ENCODE results near the gene UROS. TPM values are rescaled to one million over a fixed set of nuclear protein-coding genes. Genes with fewer than 3 reads are reported as not detected.

The UROS gene
- total RNA-seq, 1 donor = 93.7 TPM

DNA sequence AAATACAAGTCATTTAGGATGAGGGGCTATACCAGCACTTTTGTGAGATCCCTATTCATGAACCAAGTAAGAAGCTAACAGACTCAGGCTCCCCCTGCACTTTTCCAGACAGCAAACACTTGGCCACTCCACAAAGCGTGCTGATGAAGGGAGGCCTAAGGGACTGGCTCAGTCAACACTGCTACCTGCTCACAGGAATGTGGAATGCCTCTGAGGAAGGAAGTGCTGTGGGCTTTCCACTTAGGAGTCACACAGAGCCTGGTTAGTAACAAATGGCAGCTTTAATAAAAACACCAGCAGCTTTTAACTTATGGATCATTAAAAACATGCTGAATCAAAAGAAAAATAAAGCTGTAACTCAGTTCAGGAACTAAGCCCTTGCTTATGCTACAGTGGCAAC lies 15.0 kb downstream of the UROS start:
- no peak overlapping the region for H3K4me3 ChIP-seq (ENCODE audit: low read depth, low read length)
- TF ChIP-seq, protein P1, sequence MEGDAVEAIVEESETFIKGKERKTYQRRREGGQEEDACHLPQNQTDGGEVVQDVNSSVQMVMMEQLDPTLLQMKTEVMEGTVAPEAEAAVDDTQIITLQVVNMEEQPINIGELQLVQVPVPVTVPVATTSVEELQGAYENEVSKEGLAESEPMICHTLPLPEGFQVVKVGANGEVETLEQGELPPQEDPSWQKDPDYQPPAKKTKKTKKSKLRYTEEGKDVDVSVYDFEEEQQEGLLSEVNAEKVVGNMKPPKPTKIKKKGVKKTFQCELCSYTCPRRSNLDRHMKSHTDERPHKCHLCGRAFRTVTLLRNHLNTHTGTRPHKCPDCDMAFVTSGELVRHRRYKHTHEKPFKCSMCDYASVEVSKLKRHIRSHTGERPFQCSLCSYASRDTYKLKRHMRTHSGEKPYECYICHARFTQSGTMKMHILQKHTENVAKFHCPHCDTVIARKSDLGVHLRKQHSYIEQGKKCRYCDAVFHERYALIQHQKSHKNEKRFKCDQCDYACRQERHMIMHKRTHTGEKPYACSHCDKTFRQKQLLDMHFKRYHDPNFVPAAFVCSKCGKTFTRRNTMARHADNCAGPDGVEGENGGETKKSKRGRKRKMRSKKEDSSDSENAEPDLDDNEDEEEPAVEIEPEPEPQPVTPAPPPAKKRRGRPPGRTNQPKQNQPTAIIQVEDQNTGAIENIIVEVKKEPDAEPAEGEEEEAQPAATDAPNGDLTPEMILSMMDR (IDR thresholded peaks at IDR 0.05; ENCODE audit: insufficient read depth, low read depth, low read length) = no peak
- DNase-seq (ENCODE audit: low read depth) = no peak

DNA sequence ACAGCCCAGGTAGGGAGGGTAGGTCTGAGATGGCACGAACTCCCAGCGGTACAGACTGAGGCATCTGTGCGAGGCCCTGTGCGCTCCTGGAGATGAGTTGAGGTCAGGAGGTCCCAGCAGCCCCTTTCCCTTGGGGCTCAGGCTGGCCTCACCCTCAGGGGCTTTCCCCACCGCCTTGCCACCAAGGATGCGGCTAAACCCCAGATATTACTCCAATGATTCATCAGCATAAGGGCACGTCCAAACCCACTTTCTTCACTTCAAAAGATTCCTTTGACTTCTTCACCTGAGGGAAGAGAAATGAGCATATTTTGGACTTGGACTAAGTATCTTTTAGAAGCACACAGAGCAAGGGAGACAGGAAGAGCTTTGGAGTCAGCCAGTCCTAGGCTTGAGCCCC lies 20.3 kb downstream of the UROS start:
- TF ChIP-seq, protein P1 (IDR thresholded peaks at IDR 0.05; ENCODE audit: insufficient read depth, low read depth, low read length) = no peak
- no peak overlapping the region for H3K4me3 ChIP-seq (ENCODE audit: low read depth, low read length)
- no peak for DNase-seq (ENCODE audit: low read depth)

DNA sequence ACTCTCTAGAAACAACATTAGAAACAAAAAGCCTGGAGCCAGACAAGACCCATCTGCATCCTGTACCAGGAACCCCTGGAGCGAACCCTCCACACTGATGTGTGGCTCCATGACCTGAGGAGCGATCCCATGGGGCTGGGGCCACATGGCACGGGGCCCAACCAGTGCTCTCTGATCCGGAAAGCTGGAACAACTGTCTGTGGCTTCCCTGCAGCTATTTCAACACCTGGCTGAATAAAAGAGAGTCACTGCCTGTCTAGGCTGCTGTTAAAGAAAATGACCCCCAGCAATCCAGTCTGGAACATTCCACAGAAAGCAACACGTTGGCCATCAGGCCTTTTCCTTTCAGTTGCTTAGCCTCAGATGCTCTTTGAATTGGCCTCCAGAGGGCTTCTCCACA lies 20.9 kb downstream of the UROS start:
- DNase-seq (ENCODE audit: low read depth) = no peak
- H3K4me3 ChIP-seq (ENCODE audit: low read depth, low read length) = no peak overlapping the region
- TF ChIP-seq, protein P1 (IDR thresholded peaks at IDR 0.05; ENCODE audit: insufficient read depth, low read depth, low read length) = no peak

DNA sequence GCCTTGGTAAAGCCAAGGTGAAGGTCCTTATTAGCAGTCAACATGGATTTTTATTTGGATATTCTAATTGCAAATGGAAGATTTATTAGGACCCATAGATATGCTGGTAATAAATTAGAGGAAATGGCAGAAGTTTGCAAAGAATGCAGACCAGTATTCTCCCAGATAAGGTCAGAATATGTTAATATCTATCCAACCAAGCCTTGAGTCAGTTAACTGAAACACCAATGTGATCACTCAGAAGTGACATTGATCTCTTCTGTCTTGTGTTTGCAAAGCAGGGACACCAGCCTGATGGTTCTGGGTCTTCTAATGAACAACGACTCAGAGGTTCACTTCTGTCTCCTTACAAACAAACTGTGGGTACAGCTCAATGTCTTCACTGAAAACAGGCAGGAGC lies 21.5 kb downstream of the UROS start:
- DNase-seq (ENCODE audit: low read depth) = no peak
- H3K4me3 ChIP-seq (ENCODE audit: low read depth, low read length) = no peak overlapping the region
- TF ChIP-seq, protein P1 (IDR thresholded peaks at IDR 0.05; ENCODE audit: insufficient read depth, low read depth, low read length) = no peak

DNA sequence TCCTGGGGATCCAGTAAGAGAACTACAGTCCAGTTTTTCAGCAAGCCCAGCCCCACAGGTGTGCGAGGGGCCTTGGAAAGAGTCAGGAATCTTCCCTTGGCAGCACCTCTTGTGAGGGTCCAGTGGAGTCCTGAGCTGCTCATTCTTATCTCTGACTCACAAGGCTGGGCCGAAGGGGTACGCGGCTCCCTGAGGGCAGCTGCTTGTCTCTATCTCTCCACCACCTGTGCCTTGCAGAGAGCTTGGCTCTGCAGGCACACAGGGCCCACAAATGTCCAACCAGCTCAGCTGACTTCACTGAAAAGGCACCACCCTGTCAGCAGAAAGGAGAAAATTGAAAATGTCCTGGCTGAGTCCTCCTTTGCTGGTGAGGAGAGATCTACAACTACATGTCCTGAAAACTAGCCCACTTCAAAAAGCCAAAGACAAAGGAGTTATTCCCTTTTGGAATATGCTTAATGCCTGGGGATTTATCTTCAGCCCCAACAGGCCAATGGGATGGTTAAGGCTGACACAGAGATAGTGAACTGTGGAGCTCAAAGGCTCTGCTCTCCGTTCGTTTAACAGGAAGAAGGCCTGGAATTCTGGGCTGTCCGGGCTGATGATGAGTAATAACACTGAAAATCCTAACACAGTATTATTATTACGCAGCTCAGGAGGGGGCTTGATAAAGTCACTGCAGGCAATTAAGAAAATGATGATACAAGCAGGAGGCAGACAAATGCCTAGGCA lies 23.4 kb downstream of the UROS start:
- DNase-seq (ENCODE audit: low read depth) = peak; percentile 6
- H3K4me3 ChIP-seq (ENCODE audit: low read depth, low read length) = no peak overlapping the region
- TF ChIP-seq, protein P1 (IDR thresholded peaks at IDR 0.05; ENCODE audit: insufficient read depth, low read depth, low read length) = no peak

DNA sequence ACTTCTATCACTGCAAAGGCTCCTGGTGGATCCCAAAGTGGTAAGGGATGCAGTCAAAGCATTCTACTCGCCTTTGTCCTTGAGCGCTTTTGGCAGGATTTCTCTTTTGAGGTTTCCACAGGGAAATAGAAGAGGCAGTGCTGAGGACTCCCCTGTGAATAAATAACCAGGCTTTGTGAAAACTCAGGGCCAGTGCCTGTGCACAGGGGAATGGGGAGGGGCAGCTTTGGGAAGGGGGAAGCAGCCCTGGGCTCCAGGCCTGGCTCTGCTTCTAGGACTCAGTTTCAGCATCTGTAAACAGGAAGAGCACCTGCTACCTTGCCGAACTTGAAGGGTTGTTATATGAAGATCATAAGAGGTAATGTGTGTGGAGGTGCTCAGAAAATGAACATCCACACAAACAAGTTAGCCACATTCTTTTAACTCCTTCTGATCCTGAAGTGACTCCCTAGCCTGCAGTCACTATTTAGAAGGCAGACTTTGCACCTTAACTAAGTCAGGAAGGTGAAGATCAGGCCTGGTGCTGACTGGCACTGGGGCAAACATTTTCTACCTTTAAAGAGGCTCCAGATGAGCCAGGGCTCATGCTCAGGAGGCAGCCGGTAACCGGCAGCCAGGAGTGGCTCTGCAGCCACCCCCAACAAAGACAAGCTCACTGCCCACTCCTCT lies 24.9 kb downstream of the UROS start:
- no peak for DNase-seq (ENCODE audit: low read depth)
- TF ChIP-seq, protein P1 (IDR thresholded peaks at IDR 0.05; ENCODE audit: insufficient read depth, low read depth, low read length) = no peak
- H3K4me3 ChIP-seq (ENCODE audit: low read depth, low read length) = no peak overlapping the region
